Astrocyte (in vitro differentiated cells and primary cell): ENCODE measurements around the gene PITPNB.

Source experiments
- CTCF ChIP-seq: IDR thresholded peaks from 2 replicates; pipeline ENCODE4 v1.5.1; 2011; ENCODE audit warnings: low read depth, mild to moderate bottlenecking, inconsistent platforms, low read length, moderate library complexity; ENCODE audit not compliant: insufficient read depth
- EZH2 ChIP-seq: IDR thresholded peaks from 2 replicates; pipeline ENCODE4 v1.6.1; 2012; ENCODE audit warnings: mild to moderate bottlenecking, low read length, inconsistent platforms; ENCODE audit not compliant: insufficient read depth

GRCh38 chr22:27850000-27850521 is 69.0 kb downstream of the PITPNB start:
- TF ChIP-seq CTCF (no peak), EZH2 (no peak)
